GM12878 (cell line): ENCODE data around the gene SLAMF1. TPM values are rescaled to one million over a fixed set of nuclear protein-coding genes. Genes with fewer than 3 reads are reported as not detected.

Experiments used
- CHD2 ChIP-seq: IDR thresholded peaks from 2 replicates; pipeline ENCODE4 v1.6.1; 2011; ENCODE audit warnings: low read depth, low read length, improper control_type of control experiment, borderline replicate concordance
- EGR1 ChIP-seq, 2 experiments: IDR thresholded peaks; 1 replicate in 1 of 2; 2 replicates in 1 of 2; pipeline ENCODE4 v1.6.1; 2011 to 2012; ENCODE audit warnings: low read depth in 2 of 2, low read length in 2 of 2, borderline replicate concordance in 1 of 2, mild to moderate bottlenecking in 1 of 2, moderate library complexity in 1 of 2
- MEF2B ChIP-seq: fragments of 450-650 bp; IDR thresholded peaks from 2 replicates; pipeline ENCODE4 v1.6.1; 2018; ENCODE audit warnings: mild to moderate bottlenecking, moderate library complexity; ENCODE audit not compliant: partially characterized antibody, poor library complexity, severe bottlenecking
- NR2C2 ChIP-seq: IDR thresholded peaks from 2 replicates; pipeline ENCODE4 v1.6.1; 2011; ENCODE audit warnings: borderline replicate concordance, low read depth; ENCODE audit not compliant: control insufficient read depth, insufficient read length
- NR2F1 ChIP-seq: fragments of 450-650 bp; conservative IDR thresholded peaks from 2 replicates; pipeline ENCODE4 v1.6.1; 2017; ENCODE audit warnings: mild to moderate bottlenecking
- PML ChIP-seq: IDR thresholded peaks from 2 replicates; pipeline ENCODE4 v1.6.1; 2012; ENCODE audit warnings: low read length, inconsistent platforms
- POLR2AphosphoS2 ChIP-seq: IDR thresholded peaks from 2 replicates; pipeline ENCODE4 v1.6.1; 2011; ENCODE audit warnings: low read depth, mild to moderate bottlenecking, low read length, improper control_type of control experiment, moderate library complexity
- POLR2AphosphoS5 ChIP-seq: IDR thresholded peaks from 2 replicates; pipeline ENCODE4 v1.6.1; 2011; ENCODE audit warnings: mild to moderate bottlenecking, low read length, inconsistent platforms
- POU2F2 ChIP-seq: IDR thresholded peaks from 3 replicates; pipeline ENCODE4 v1.6.1; 2011; ENCODE audit warnings: low read depth, mild to moderate bottlenecking, low read length, borderline replicate concordance
- SMAD5 ChIP-seq: IDR thresholded peaks from 2 replicates; pipeline ENCODE4 v1.6.1; 2016; ENCODE audit warnings: antibody characterized with exemption, low read depth
- SMC3 ChIP-seq: IDR thresholded peaks from 2 replicates; pipeline ENCODE4 v1.6.1; 2011; ENCODE audit warnings: low read length, improper control_type of control experiment, borderline replicate concordance
- STAT1 ChIP-seq: fragments of 450-650 bp; conservative IDR thresholded peaks from 2 replicates; pipeline ENCODE4 v1.6.1; 2014; ENCODE audit warnings: antibody characterized with exemption, mild to moderate bottlenecking
- TCF3 ChIP-seq: IDR thresholded peaks from 2 replicates; pipeline ENCODE4 v1.6.1; 2012; ENCODE audit warnings: low read depth, mild to moderate bottlenecking, low read length, borderline replicate concordance; ENCODE audit not compliant: insufficient read depth
- polyA plus RNA-seq, 11 experiments: library from polyadenylated mRNA; depleted of rRNA in 4 of 11; unstranded in 6 of 11; stranded (reverse) in 5 of 11; fragments of >200 nt; fragmentation: Nextera tagmentation in 4 of 11; fragmentation: Illumina TruSeq in 1 of 11; extraction: Ambion mirVana in 4 of 11; extraction: Trizol in 1 of 11; gene quantifications; 1 replicate in 1 of 11; 2 replicates in 10 of 11; pipeline versions ENCODE4 v1.2.1 to v1.2.3, GENCODE V29; 2011 to 2016; ENCODE audit warnings: inconsistent platforms in 2 of 11, missing spikeins in 2 of 11, low read depth in 1 of 11
- total RNA-seq, 4 experiments: library from RNA; depleted of rRNA in 3 of 4; stranded (reverse); fragments of >200 nt in 3 of 4; fragmentation: Illumina TruSeq in 1 of 4; extraction: Trizol in 1 of 4; gene quantifications; 2 replicates each; pipeline versions ENCODE4 v1.2.1 to v1.2.3, GENCODE V29; 2013 to 2021
- TF ChIP-seq, protein P1 (sequence below): fragments of 450-650 bp; formaldehyde crosslinking; IDR thresholded peaks from 2 replicates; pipeline ENCODE4 v1.4.0; 2022; ENCODE audit warnings: mild to moderate bottlenecking, moderate library complexity
- TF ChIP-seq, protein P2 (sequence below): IDR thresholded peaks from 2 replicates; pipeline ENCODE4 v1.6.1; 2011; ENCODE audit warnings: borderline replicate concordance, low read depth, mild to moderate bottlenecking, moderate library complexity, low read length; ENCODE audit not compliant: insufficient read depth, poor library complexity, severe bottlenecking
- TF ChIP-seq, protein P3 (sequence below): IDR thresholded peaks from 2 replicates; pipeline ENCODE4 v1.6.1; 2012; ENCODE audit warnings: low read length, inconsistent platforms
- TF ChIP-seq, protein P4 (sequence below): fragments of 450-650 bp; IDR thresholded peaks from 2 replicates; pipeline ENCODE4 v1.6.1; 2016; ENCODE audit warnings: mild to moderate bottlenecking
- TF ChIP-seq, protein P5 (sequence below): fragments of 450-650 bp; IDR thresholded peaks from 2 replicates; pipeline ENCODE4 v1.6.1; 2017; ENCODE audit warnings: mild to moderate bottlenecking, moderate library complexity

The SLAMF1 gene
- total and polyA plus RNA-seq, 10 of the 15 experiments (the other 5 are each of a cell fraction or from before 2014, with no cell fraction given): 87.3 to 260 (median 131) TPM

GRCh38 chr1:160633330-160633903 is 13.4 kb downstream of the SLAMF1 start (continued):
- TF ChIP-seq, protein P1, sequence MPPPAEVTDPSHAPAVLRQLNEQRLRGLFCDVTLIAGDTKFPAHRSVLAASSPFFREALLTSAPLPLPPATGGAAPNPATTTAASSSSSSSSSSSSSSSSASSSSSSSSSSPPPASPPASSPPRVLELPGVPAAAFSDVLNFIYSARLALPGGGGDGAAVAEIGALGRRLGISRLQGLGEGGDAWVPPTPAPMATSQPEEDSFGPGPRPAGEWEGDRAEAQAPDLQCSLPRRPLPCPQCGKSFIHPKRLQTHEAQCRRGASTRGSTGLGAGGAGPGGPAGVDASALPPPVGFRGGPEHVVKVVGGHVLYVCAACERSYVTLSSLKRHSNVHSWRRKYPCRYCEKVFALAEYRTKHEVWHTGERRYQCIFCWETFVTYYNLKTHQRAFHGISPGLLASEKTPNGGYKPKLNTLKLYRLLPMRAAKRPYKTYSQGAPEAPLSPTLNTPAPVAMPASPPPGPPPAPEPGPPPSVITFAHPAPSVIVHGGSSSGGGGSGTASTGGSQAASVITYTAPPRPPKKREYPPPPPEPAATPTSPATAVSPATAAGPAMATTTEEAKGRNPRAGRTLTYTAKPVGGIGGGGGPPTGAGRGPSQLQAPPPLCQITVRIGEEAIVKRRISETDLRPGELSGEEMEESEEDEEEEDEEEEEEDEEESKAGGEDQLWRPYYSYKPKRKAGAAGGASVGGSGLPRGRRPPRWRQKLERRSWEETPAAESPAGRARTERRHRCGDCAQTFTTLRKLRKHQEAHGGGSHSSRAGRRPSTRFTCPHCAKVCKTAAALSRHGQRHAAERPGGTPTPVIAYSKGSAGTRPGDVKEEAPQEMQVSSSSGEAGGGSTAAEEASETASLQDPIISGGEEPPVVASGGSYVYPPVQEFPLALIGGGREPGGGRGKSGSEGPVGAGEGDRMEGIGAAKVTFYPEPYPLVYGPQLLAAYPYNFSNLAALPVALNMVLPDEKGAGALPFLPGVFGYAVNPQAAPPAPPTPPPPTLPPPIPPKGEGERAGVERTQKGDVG: peak; percentile 33; the same call in 1 of the 2 replicates
- TF ChIP-seq NR2F1 (no peak), PML (0 out of 2 replicates have a peak, but pooled peaks have one; percentile 12), EGR1 (IDR thresholded peaks at IDR 0.05; ENCODE audit: borderline replicate concordance in 1 of 2, low read depth in 2 of 2, low read length in 2 of 2) (no peak), STAT1 (no peak), MEF2B (no peak), CHD2 (0 out of 2 replicates have a peak, but pooled peaks have one; percentile 9), TCF3 (no peak), SMAD5 (peak; percentile 78; the same call in 1 of the 2 replicates), POLR2AphosphoS5 (peak; percentile 88), POLR2AphosphoS2 (peak; percentile 78; the same call in 1 of the 2 replicates), NR2C2 (no peak), SMC3 (no peak), POU2F2 (peak; percentile 1; the same call in 1 of the 3 replicates)
- TF ChIP-seq, protein P2, sequence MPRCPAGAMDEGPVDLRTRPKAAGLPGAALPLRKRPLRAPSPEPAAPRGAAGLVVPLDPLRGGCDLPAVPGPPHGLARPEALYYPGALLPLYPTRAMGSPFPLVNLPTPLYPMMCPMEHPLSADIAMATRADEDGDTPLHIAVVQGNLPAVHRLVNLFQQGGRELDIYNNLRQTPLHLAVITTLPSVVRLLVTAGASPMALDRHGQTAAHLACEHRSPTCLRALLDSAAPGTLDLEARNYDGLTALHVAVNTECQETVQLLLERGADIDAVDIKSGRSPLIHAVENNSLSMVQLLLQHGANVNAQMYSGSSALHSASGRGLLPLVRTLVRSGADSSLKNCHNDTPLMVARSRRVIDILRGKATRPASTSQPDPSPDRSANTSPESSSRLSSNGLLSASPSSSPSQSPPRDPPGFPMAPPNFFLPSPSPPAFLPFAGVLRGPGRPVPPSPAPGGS: peak; percentile 26
- TF ChIP-seq, protein P3, sequence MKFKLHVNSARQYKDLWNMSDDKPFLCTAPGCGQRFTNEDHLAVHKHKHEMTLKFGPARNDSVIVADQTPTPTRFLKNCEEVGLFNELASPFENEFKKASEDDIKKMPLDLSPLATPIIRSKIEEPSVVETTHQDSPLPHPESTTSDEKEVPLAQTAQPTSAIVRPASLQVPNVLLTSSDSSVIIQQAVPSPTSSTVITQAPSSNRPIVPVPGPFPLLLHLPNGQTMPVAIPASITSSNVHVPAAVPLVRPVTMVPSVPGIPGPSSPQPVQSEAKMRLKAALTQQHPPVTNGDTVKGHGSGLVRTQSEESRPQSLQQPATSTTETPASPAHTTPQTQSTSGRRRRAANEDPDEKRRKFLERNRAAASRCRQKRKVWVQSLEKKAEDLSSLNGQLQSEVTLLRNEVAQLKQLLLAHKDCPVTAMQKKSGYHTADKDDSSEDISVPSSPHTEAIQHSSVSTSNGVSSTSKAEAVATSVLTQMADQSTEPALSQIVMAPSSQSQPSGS: no peak
- TF ChIP-seq, protein P4, sequence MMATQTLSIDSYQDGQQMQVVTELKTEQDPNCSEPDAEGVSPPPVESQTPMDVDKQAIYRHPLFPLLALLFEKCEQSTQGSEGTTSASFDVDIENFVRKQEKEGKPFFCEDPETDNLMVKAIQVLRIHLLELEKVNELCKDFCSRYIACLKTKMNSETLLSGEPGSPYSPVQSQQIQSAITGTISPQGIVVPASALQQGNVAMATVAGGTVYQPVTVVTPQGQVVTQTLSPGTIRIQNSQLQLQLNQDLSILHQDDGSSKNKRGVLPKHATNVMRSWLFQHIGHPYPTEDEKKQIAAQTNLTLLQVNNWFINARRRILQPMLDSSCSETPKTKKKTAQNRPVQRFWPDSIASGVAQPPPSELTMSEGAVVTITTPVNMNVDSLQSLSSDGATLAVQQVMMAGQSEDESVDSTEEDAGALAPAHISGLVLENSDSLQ: no peak
- TF ChIP-seq, protein P5, sequence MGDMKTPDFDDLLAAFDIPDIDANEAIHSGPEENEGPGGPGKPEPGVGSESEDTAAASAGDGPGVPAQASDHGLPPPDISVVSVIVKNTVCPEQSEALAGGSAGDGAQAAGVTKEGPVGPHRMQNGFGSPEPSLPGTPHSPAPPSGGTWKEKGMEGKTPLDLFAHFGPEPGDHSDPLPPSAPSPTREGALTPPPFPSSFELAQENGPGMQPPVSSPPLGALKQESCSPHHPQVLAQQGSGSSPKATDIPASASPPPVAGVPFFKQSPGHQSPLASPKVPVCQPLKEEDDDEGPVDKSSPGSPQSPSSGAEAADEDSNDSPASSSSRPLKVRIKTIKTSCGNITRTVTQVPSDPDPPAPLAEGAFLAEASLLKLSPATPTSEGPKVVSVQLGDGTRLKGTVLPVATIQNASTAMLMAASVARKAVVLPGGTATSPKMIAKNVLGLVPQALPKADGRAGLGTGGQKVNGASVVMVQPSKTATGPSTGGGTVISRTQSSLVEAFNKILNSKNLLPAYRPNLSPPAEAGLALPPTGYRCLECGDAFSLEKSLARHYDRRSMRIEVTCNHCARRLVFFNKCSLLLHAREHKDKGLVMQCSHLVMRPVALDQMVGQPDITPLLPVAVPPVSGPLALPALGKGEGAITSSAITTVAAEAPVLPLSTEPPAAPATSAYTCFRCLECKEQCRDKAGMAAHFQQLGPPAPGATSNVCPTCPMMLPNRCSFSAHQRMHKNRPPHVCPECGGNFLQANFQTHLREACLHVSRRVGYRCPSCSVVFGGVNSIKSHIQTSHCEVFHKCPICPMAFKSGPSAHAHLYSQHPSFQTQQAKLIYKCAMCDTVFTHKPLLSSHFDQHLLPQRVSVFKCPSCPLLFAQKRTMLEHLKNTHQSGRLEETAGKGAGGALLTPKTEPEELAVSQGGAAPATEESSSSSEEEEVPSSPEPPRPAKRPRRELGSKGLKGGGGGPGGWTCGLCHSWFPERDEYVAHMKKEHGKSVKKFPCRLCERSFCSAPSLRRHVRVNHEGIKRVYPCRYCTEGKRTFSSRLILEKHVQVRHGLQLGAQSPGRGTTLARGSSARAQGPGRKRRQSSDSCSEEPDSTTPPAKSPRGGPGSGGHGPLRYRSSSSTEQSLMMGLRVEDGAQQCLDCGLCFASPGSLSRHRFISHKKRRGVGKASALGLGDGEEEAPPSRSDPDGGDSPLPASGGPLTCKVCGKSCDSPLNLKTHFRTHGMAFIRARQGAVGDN: no peak
